HepG2 (cell line): ENCODE measurements around the gene PCDHGB1. TPM values are rescaled to one million over a fixed set of nuclear protein-coding genes. Genes with fewer than 3 reads are reported as not detected.

Experiments
- ADNP ChIP-seq: sonication (generic); formaldehyde crosslinking; IDR thresholded peaks from 2 replicates; pipeline ENCODE4 v1.4.0; 2020; ENCODE audit warnings: missing genetic modification reagents
- CHCHD3 ChIP-seq: sonication (generic); formaldehyde crosslinking; IDR thresholded peaks from 2 replicates; pipeline ENCODE4 v1.8.0; 2022; ENCODE audit warnings: mild to moderate bottlenecking, missing genetic modification reagents, moderate library complexity
- NR3C1 ChIP-seq: sonication (generic); formaldehyde crosslinking; IDR thresholded peaks from 2 replicates; pipeline ENCODE4 v1.4.0; 2020; ENCODE audit warnings: missing genetic modification reagents
- RXRA ChIP-seq: sonication (generic); formaldehyde crosslinking; IDR thresholded peaks from 2 replicates; pipeline ENCODE4 v1.5.1; 2020; ENCODE audit warnings: missing genetic modification reagents
- ZBTB1 ChIP-seq: sonication (generic); formaldehyde crosslinking; IDR thresholded peaks from 2 replicates; pipeline ENCODE4 v1.4.0; 2020; ENCODE audit warnings: missing genetic modification reagents, borderline replicate concordance
- ZNF136 ChIP-seq: sonication (generic); formaldehyde crosslinking; IDR thresholded peaks from 2 replicates; pipeline ENCODE4 v1.8.1; 2022; ENCODE audit warnings: low read depth, mild to moderate bottlenecking, moderate library complexity, missing genetic modification reagents
- ZNF510 ChIP-seq: sonication (generic); formaldehyde crosslinking; IDR thresholded peaks from 2 replicates; pipeline ENCODE4 v1.4.0; 2020; ENCODE audit warnings: low read depth, mild to moderate bottlenecking, missing genetic modification reagents
- ZNF530 ChIP-seq: sonication (generic); formaldehyde crosslinking; IDR thresholded peaks from 2 replicates; pipeline ENCODE4 v1.5.0; 2020; ENCODE audit warnings: low read depth, mild to moderate bottlenecking, missing genetic modification reagents
- ZNF607 ChIP-seq: sonication (generic); formaldehyde crosslinking; IDR thresholded peaks from 2 replicates; pipeline ENCODE4 v1.5.1; 2020; ENCODE audit warnings: missing genetic modification reagents, mild to moderate bottlenecking, borderline replicate concordance
- ZNF615 ChIP-seq: sonication (generic); formaldehyde crosslinking; IDR thresholded peaks from 2 replicates; pipeline ENCODE4 v1.5.0; 2020; ENCODE audit warnings: mild to moderate bottlenecking, missing genetic modification reagents, borderline replicate concordance
- ZNF619 ChIP-seq: sonication (generic); formaldehyde crosslinking; IDR thresholded peaks from 2 replicates; pipeline ENCODE4 v1.4.0; 2020; ENCODE audit warnings: mild to moderate bottlenecking, missing genetic modification reagents
- ZNF749 ChIP-seq: sonication (generic); formaldehyde crosslinking; IDR thresholded peaks from 2 replicates; pipeline ENCODE4 v1.8.0; 2022; ENCODE audit warnings: mild to moderate bottlenecking, missing genetic modification reagents, moderate library complexity, borderline replicate concordance
- polyA plus RNA-seq, 8 experiments: library from polyadenylated mRNA; depleted of rRNA in 3 of 8; stranded (reverse) in 7 of 8; unstranded in 1 of 8; fragments of >200 nt; fragmentation: Illumina TruSeq in 4 of 8; extraction: Trizol in 4 of 8; gene quantifications; 2 replicates each; pipeline versions ENCODE4 v1.2.1 to v1.2.3, GENCODE V29; 2011 to 2016; ENCODE audit warnings: low read depth in 4 of 8, missing spikeins in 1 of 8, mixed read lengths in 1 of 8; ENCODE audit not compliant: insufficient read depth in 1 of 8
- total RNA-seq, 5 experiments: library from RNA; depleted of rRNA; stranded (reverse); fragments of >200 nt; fragmentation: Illumina TruSeq; extraction: Trizol; gene quantifications; 2 replicates each; pipeline ENCODE4 v1.2.3, GENCODE V29; 2016; ENCODE audit warnings: low read depth in 1 of 5
- TF ChIP-seq, protein P1 (sequence below): sonication (generic); formaldehyde crosslinking; IDR thresholded peaks from 2 replicates; pipeline ENCODE4 v1.8.0; 2023; ENCODE audit warnings: mild to moderate bottlenecking, missing genetic modification reagents
- TF ChIP-seq, protein P2 (sequence below), 2 experiments: sonication (generic) in 1 of 2; formaldehyde crosslinking in 1 of 2; IDR thresholded peaks; 2 replicates each; pipeline versions ENCODE4 v1.6.1 to v1.9.0; 2014 to 2022; ENCODE audit warnings: antibody characterized with exemption in 1 of 2, borderline replicate concordance in 1 of 2, inconsistent platforms in 1 of 2, low read depth in 1 of 2, missing genetic modification reagents in 1 of 2
- TF ChIP-seq, protein P3 (sequence below): fragments of 450-650 bp; IDR thresholded peaks from 2 replicates; pipeline ENCODE4 v1.6.1; 2017
- TF ChIP-seq, protein P4 (sequence below): sonication (generic); formaldehyde crosslinking; IDR thresholded peaks from 2 replicates; pipeline ENCODE4 v1.4.0; 2020; ENCODE audit warnings: mild to moderate bottlenecking, missing genetic modification reagents

Gene PCDHGB1
- total and polyA plus RNA-seq, 2 of the 13 experiments (the other 11 are each of a cell fraction or from before 2014, with no cell fraction given) = 1.0 to 2.6 TPM

DNA sequence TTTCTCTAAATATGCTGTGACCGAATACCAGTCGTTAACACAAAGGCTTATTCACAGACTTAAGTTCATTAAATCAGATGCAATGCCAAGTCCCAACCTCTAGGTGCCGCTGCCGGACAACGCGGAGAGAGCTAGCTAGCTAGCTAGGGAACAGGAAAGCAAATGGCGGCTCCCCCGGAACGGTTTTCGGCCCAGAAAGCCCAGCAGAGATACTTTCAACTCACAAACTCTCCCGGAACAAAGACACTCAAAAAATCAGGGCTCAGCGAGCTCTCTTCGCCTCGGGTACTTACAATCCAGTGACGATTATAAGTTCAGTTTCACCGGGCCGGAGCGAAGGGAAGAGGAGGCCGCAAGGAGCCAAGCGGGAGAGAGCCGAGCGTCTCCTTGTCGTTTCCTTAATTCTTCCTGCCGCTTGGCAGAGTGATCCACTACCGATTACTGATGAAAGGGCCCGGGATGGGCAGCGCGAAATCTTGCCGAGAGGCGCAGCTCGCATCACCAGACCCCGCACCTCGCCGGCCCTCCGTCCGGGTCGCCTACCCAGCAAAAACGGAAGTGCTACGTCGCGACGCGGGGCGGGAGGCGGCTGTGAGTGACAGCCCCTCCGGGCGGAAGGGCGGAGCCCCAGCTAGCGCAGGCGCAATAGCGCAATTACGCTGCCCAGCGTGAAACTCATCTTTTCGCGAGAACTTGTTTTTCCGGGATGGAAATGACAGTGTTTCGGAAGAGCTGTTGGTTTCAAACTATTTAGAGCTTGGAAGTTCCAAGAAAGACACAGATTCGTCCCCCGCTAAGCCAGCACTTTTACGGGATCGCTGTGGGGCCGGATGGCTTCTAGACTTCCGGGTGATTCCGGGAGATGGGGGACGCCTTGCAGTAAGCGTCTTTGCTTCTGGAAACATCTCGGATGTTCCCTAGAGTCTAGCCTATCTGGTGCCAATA lies 29.4 kb upstream of the PCDHGB1 start, which contains the start of gene TAF7 (continued):
- TF ChIP-seq, protein P1, sequence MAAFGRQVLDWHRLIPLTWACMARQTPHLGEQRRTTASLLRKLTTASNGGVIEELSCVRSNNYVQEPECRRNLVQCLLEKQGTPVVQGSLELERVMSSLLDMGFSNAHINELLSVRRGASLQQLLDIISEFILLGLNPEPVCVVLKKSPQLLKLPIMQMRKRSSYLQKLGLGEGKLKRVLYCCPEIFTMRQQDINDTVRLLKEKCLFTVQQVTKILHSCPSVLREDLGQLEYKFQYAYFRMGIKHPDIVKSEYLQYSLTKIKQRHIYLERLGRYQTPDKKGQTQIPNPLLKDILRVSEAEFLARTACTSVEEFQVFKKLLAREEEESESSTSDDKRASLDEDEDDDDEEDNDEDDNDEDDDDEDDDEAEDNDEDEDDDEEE (CRISPR knock-in tag) = no peak; the same call in 1 of the 2 replicates
- TF ChIP-seq, protein P2, sequence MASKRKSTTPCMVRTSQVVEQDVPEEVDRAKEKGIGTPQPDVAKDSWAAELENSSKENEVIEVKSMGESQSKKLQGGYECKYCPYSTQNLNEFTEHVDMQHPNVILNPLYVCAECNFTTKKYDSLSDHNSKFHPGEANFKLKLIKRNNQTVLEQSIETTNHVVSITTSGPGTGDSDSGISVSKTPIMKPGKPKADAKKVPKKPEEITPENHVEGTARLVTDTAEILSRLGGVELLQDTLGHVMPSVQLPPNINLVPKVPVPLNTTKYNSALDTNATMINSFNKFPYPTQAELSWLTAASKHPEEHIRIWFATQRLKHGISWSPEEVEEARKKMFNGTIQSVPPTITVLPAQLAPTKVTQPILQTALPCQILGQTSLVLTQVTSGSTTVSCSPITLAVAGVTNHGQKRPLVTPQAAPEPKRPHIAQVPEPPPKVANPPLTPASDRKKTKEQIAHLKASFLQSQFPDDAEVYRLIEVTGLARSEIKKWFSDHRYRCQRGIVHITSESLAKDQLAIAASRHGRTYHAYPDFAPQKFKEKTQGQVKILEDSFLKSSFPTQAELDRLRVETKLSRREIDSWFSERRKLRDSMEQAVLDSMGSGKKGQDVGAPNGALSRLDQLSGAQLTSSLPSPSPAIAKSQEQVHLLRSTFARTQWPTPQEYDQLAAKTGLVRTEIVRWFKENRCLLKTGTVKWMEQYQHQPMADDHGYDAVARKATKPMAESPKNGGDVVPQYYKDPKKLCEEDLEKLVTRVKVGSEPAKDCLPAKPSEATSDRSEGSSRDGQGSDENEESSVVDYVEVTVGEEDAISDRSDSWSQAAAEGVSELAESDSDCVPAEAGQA (IDR thresholded peaks at IDR 0.05; ENCODE audit: low read depth) = no peak; the same call in 1 of the 2 replicates
- TF ChIP-seq, protein P2 (CRISPR knock-in tag; IDR thresholded peaks at IDR 0.05; ENCODE audit: borderline replicate concordance) = peak; percentile 51; the same call in 1 of the 2 replicates
- TF ChIP-seq ADNP (CRISPR knock-in tag) (no peak), ZNF510 (CRISPR knock-in tag) (no peak), ZNF607 (CRISPR knock-in tag) (peak; percentile 94), ZBTB1 (CRISPR knock-in tag) (no peak), NR3C1 (CRISPR knock-in tag) (no peak), ZNF749 (0 out of 2 replicates have a peak, but pooled peaks have one; percentile 50), ZNF530 (CRISPR knock-in tag) (no peak), RXRA (peak; percentile 68), CHCHD3 (0 out of 2 replicates have a peak, but pooled peaks have one; percentile 22), ZNF615 (CRISPR knock-in tag) (0 out of 2 replicates have a peak, but pooled peaks have one; percentile 53), ZNF619 (CRISPR knock-in tag) (peak; percentile 39), ZNF136 (CRISPR knock-in tag) (peak; percentile 49; the same call in 1 of the 2 replicates)
- TF ChIP-seq, protein P3, sequence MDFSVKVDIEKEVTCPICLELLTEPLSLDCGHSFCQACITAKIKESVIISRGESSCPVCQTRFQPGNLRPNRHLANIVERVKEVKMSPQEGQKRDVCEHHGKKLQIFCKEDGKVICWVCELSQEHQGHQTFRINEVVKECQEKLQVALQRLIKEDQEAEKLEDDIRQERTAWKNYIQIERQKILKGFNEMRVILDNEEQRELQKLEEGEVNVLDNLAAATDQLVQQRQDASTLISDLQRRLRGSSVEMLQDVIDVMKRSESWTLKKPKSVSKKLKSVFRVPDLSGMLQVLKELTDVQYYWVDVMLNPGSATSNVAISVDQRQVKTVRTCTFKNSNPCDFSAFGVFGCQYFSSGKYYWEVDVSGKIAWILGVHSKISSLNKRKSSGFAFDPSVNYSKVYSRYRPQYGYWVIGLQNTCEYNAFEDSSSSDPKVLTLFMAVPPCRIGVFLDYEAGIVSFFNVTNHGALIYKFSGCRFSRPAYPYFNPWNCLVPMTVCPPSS = no peak
- TF ChIP-seq, protein P4, sequence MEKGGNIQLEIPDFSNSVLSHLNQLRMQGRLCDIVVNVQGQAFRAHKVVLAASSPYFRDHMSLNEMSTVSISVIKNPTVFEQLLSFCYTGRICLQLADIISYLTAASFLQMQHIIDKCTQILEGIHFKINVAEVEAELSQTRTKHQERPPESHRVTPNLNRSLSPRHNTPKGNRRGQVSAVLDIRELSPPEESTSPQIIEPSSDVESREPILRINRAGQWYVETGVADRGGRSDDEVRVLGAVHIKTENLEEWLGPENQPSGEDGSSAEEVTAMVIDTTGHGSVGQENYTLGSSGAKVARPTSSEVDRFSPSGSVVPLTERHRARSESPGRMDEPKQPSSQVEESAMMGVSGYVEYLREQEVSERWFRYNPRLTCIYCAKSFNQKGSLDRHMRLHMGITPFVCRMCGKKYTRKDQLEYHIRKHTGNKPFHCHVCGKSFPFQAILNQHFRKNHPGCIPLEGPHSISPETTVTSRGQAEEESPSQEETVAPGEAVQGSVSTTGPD = peak; percentile 50; the same call in 1 of the 2 replicates
